Measurements from ENCODE around the gene TCF12.

Gene TCF12

GRCh38 chr15:56918046-56918938 is at the start of gene TCF12:
TCF12 (plus strand) TSS chr15:56918644; CDS start chr15:56919914, 1,270 bp downstream.
- DNase-seq (ENCODE audit: low read depth in 2 of 2) = peak; percentile 66 to 84

- no peak for DNase-seq (ENCODE audit: low read depth in 2 of 2)
Measured at GRCh38 chr15:56869573-56869972, 48.9 kb upstream of the TCF12 start.

- DNase-seq (ENCODE audit: low read depth in 2 of 2) = no peak
Measured at GRCh38 chr15:56871185-56871584, 47.3 kb upstream of the TCF12 start.

GRCh38 chr15:56871867-56872266 is 46.6 kb upstream of the TCF12 start:
- DNase-seq (ENCODE audit: low read depth in 2 of 2) = no peak

- no peak for DNase-seq (ENCODE audit: low read depth in 2 of 2)
Measured at GRCh38 chr15:56877255-56877970, 41.0 kb upstream of the TCF12 start.

GRCh38 chr15:56879502-56879901 is 38.9 kb upstream of the TCF12 start:
- DNase-seq (ENCODE audit: low read depth in 2 of 2) = no peak

GRCh38 chr15:56883088-56883487 is 35.4 kb upstream of the TCF12 start:
- DNase-seq (ENCODE audit: low read depth in 2 of 2) = no peak

- DNase-seq (ENCODE audit: low read depth in 2 of 2) = no peak
Measured at GRCh38 chr15:56886363-56886931, 32.0 kb upstream of the TCF12 start.

- peak; percentile 41 to 64 for DNase-seq (ENCODE audit: low read depth in 2 of 2)
Measured at GRCh38 chr15:56886932-56887781, 31.3 kb upstream of the TCF12 start.

GRCh38 chr15:56887782-56888438 is 30.5 kb upstream of the TCF12 start:
- DNase-seq (ENCODE audit: low read depth in 2 of 2) = no peak

- DNase-seq (ENCODE audit: low read depth in 2 of 2) = no peak
Measured at GRCh38 chr15:56890038-56890437, 28.4 kb upstream of the TCF12 start.

- DNase-seq (ENCODE audit: low read depth in 2 of 2) = no peak
Measured at GRCh38 chr15:56891852-56892440, 26.5 kb upstream of the TCF12 start.

GRCh38 chr15:56892659-56893363 is 25.6 kb upstream of the TCF12 start:
- DNase-seq (ENCODE audit: low read depth in 2 of 2) = no peak

GRCh38 chr15:56893364-56893678 is 25.1 kb upstream of the TCF12 start:
- no peak for DNase-seq (ENCODE audit: low read depth in 2 of 2)

- DNase-seq (ENCODE audit: low read depth in 2 of 2) = no peak
Measured at GRCh38 chr15:56894601-56895000, 23.8 kb upstream of the TCF12 start.

- no peak for DNase-seq (ENCODE audit: low read depth in 2 of 2)
Measured at GRCh38 chr15:56901931-56902330, 16.5 kb upstream of the TCF12 start.

- no peak for DNase-seq (ENCODE audit: low read depth in 2 of 2)
Measured at GRCh38 chr15:56906766-56907165, 11.7 kb upstream of the TCF12 start.

GRCh38 chr15:56910801-56911200 is 7.6 kb upstream of the TCF12 start:
- DNase-seq (ENCODE audit: low read depth in 2 of 2) = no peak

GRCh38 chr15:56913241-56913640 is 5.2 kb upstream of the TCF12 start:
- DNase-seq (ENCODE audit: low read depth in 2 of 2) = no peak

- no peak for DNase-seq (ENCODE audit: low read depth in 2 of 2)
Measured at GRCh38 chr15:56913670-56914069, 4.8 kb upstream of the TCF12 start.

Data from stimulated activated CD4-positive, alpha-beta T cell treated with anti-CD3 and anti-CD28 coated beads, Interleukin-1b, Interleukin-23, amount 100 ng/mL, for 1 hour (primary cell).